Stimulated activated CD8-positive, alpha-beta memory T cell treated with anti-CD3 and anti-CD28 coated beads, Interleukin-12 subunit alpha, Interleukin-12 subunit beta, amount 100 ng/mL, for 24 hours (primary cell): ENCODE results near the gene EMC9.
A peak's percentile ranks its signal among the peaks of the same experiment; 100 is the strongest.

Experiments used
- DNase-seq: peaks from one replicate; pipeline ENCODE4 v3.0.0-alpha.2; 2020; ENCODE audit errors: extremely low read depth

EMC9 gene

GRCh38 chr14:24131549-24131966, 9.8 kb downstream of the EMC9 start:
- DNase-seq = no peak

- no peak for DNase-seq
Observed at GRCh38 chr14:24130717-24131548, 10.5 kb downstream of the EMC9 start.

GRCh38 chr14:24130380-24130716, 11.0 kb downstream of the EMC9 start, which contains the start of gene FITM1:
TSS of gene FITM1 (plus strand) at chr14:24130659. CDS start at chr14:24131564, 905 bp downstream.
- no peak for DNase-seq

GRCh38 chr14:24129410-24129998, 11.9 kb downstream of the EMC9 start:
- no peak for DNase-seq

GRCh38 chr14:24127673-24128072, 13.7 kb downstream of the EMC9 start:
- no peak for DNase-seq

GRCh38 chr14:24126939-24127338, 14.5 kb downstream of the EMC9 start:
- DNase-seq = no peak

- no peak for DNase-seq
Observed at GRCh38 chr14:24123424-24124417, 17.7 kb downstream of the EMC9 start.

GRCh38 chr14:24122898-24123297, 18.5 kb downstream of the EMC9 start:
- no peak for DNase-seq

GRCh38 chr14:24122416-24122815, 19.0 kb downstream of the EMC9 start:
- DNase-seq = no peak

GRCh38 chr14:24121210-24121609, 20.2 kb downstream of the EMC9 start:
- DNase-seq = no peak

GRCh38 chr14:24119691-24120090, 21.7 kb downstream of the EMC9 start:
- no peak for DNase-seq

GRCh38 chr14:24117179-24117578, 24.2 kb downstream of the EMC9 start:
- DNase-seq = no peak

GRCh38 chr14:24116128-24116814, 25.1 kb downstream of the EMC9 start:
- no peak for DNase-seq

- DNase-seq = no peak
Observed at GRCh38 chr14:24115422-24116127, 25.8 kb downstream of the EMC9 start.

GRCh38 chr14:24114532-24115421, 26.6 kb downstream of the EMC9 start, which contains the start of the genes DCAF11 and NRL:
TSS of gene DCAF11 (plus strand) at chr14:24114777. CDS start at chr14:24115595, 818 bp downstream.
TSS of gene NRL (minus strand) at chr14:24114949. CDS start at chr14:24082848, 32,101 bp downstream.
- peak; percentile 93 for DNase-seq

- DNase-seq = peak; percentile 52
Observed at GRCh38 chr14:24113801-24114531, 27.4 kb downstream of the EMC9 start.

GRCh38 chr14:24113379-24113800, 28.0 kb downstream of the EMC9 start:
- DNase-seq = no peak

- DNase-seq = no peak
Observed at GRCh38 chr14:24110523-24110922, 30.9 kb downstream of the EMC9 start.

GRCh38 chr14:24110060-24110459, 31.3 kb downstream of the EMC9 start:
- no peak for DNase-seq
